ENCODE data around the gene IGFBP6.

The IGFBP6 gene

DNA sequence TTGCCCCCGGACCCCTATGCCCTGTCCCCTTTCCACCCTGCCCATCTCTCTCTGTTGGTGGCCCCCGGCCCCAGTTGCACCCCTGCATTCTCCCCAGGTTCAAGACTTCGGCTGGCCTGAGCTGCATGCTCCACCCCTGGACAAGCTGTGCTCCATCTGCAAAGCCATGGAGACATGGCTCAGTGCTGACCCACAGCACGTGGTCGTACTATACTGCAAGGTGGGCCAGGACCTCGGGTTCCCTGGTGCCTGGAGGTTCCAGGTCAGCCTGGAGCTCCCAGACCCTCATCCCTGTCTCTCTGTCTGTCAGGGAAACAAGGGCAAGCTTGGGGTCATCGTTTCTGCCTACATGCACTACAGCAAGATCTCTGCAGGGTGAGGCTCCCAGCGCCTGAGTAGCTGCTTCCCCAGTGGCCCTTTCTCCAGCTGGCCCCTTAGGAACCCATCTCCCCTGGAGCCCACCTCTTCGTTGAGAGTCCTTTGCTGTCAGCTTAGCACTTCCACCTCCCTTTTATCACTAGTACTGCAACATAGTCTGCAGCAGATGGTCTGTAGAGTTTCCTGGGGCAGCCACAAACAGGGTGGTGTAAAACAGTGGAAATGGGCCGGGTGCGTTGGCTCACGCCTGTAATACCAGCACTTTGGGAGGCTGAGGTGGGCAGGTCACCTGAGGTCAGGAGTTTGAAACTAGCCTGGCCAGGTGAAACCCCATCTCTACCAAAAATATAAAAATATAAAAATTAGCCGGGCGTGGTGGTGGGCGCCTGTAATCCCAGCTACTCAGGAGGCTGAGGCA, 41.8 kb upstream of the IGFBP6 start:
- TF ChIP-seq, protein P1, sequence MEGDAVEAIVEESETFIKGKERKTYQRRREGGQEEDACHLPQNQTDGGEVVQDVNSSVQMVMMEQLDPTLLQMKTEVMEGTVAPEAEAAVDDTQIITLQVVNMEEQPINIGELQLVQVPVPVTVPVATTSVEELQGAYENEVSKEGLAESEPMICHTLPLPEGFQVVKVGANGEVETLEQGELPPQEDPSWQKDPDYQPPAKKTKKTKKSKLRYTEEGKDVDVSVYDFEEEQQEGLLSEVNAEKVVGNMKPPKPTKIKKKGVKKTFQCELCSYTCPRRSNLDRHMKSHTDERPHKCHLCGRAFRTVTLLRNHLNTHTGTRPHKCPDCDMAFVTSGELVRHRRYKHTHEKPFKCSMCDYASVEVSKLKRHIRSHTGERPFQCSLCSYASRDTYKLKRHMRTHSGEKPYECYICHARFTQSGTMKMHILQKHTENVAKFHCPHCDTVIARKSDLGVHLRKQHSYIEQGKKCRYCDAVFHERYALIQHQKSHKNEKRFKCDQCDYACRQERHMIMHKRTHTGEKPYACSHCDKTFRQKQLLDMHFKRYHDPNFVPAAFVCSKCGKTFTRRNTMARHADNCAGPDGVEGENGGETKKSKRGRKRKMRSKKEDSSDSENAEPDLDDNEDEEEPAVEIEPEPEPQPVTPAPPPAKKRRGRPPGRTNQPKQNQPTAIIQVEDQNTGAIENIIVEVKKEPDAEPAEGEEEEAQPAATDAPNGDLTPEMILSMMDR (IDR thresholded peaks at IDR 0.05; ENCODE audit: low read depth, low read length, missing control alignments): no peak
- in situ Hi-C loops (cut with HindIII; ENCODE audit: low sequenced_read_pairs): no loop called here
- H3K4me3 ChIP-seq (ENCODE audit: low read depth, low read length): no peak overlapping the region
- DNase-seq (ENCODE audit: low read depth): no peak

DNA sequence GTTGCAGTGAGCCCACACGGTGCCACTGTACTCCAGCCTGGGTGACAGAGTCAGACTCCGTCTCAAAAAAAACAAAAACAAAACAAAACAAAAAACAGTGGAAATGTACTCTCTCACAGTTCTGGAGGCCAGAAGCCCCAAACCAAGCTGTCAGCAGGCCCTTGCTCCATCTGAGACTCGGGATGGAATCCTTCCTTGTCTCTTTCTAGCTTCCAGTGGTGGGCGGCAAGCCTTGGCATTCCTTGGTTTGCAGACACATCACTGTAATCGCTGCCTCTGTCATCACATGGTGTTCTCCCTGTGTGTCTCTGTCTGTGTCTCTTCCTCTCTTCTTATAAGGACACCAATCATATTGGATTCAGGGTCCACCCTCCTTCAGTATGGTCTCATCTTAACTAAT, 41.2 kb upstream of the IGFBP6 start:
- H3K4me3 ChIP-seq (ENCODE audit: low read depth, low read length): no peak overlapping the region
- in situ Hi-C loops (cut with HindIII; ENCODE audit: low sequenced_read_pairs): no loop called here
- TF ChIP-seq, protein P1 (IDR thresholded peaks at IDR 0.05; ENCODE audit: low read depth, low read length, missing control alignments): no peak
- DNase-seq (ENCODE audit: low read depth): no peak

DNA sequence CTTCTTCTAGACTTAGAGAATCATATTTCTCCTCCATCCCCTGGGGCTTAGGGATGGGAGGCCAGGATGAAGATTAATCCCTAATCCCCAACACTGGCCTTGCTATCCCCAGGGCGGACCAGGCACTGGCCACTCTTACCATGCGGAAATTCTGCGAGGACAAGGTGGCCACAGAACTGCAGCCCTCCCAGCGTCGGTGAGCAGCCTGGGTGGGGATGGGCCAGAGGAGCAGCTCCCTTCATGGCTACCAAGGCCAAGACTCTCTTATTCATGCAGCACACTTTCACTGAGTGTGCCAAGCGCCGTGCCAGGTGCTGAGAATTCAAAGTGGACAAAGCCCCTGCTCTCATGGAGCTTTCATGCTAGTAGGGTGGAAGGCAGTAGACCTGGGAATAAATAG, 40.6 kb upstream of the IGFBP6 start:
- H3K4me3 ChIP-seq (ENCODE audit: low read depth, low read length): no peak overlapping the region
- in situ Hi-C loops (cut with HindIII; ENCODE audit: low sequenced_read_pairs): no loop called here
- TF ChIP-seq, protein P1 (IDR thresholded peaks at IDR 0.05; ENCODE audit: low read depth, low read length, missing control alignments): no peak
- no peak for DNase-seq (ENCODE audit: low read depth)

DNA sequence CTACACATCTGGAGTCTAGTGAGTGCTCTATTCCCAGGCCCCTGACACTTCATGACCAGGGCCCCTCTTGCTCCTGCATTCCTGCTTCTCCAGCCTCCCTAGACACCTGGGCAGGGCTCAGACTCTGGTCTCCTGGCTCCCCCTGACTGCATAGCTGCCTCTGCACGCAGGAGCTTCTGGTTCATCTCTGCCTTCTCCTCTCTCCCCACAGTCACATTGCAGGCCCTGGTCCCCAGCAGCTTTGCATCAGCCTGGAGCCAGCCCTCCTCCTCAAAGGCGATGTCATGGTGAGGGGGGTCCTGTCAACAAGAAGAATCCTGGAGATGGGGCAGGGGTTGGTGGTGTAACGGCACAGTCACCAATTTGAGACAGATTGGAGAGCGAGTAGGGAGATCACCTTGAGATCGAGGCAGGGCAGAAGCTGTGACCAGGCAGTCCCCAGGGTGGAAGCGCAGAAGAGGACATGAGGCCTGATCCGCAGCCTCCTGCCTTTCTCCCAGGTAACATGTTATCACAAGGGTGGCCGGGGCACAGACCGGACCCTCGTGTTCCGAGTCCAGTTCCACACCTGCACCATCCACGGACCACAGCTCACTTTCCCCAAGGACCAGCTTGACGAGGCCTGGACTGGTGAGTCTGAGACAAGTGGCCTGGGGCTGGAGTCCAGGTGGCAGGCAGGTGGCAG, 39.5 kb upstream of the IGFBP6 start:
- H3K4me3 ChIP-seq (ENCODE audit: low read depth, low read length): no peak overlapping the region
- TF ChIP-seq, protein P1 (IDR thresholded peaks at IDR 0.05; ENCODE audit: low read depth, low read length, missing control alignments): no peak
- no peak for DNase-seq (ENCODE audit: low read depth)
- in situ Hi-C loops (cut with HindIII; ENCODE audit: low sequenced_read_pairs): no loop called here

DNA sequence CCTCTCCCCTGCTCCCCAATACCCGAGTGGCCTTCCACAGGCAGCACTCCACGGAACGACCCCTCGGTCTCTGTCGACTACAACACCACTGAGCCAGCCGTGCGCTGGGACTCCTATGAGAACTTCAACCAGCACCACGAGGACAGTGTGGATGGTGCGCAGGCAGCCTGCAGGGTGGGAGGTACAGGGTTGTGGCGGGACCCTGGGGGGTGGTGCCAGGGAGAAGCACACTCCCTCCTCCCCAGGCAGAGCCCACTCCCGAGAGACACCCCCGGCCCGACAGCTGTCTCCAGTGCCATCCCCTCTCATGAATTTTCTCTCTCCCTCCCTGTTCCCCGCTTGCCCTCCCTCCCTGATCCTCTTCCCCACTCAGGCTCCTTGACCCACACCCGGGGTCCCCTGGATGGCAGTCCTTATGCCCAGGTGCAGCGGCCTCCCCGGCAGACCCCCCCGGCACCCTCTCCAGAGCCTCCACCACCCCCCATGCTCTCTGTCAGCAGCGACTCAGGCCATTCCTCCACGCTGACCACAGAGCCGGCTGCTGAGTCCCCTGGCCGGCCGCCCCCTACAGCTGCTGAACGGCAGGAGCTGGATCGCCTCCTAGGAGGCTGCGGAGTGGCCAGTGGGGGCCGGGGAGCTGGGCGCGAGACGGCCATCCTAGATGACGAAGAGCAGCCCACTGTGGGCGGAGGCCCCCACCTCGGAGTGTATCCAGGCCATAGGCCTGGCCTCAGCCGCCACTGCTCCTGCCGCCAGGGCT, 38.6 kb upstream of the IGFBP6 start:
- no peak overlapping the region for H3K4me3 ChIP-seq (ENCODE audit: low read depth, low read length)
- TF ChIP-seq, protein P1 (IDR thresholded peaks at IDR 0.05; ENCODE audit: low read depth, low read length, missing control alignments): no peak
- in situ Hi-C loops (cut with HindIII; ENCODE audit: low sequenced_read_pairs): no loop called here
- DNase-seq (ENCODE audit: low read depth): no peak

DNA sequence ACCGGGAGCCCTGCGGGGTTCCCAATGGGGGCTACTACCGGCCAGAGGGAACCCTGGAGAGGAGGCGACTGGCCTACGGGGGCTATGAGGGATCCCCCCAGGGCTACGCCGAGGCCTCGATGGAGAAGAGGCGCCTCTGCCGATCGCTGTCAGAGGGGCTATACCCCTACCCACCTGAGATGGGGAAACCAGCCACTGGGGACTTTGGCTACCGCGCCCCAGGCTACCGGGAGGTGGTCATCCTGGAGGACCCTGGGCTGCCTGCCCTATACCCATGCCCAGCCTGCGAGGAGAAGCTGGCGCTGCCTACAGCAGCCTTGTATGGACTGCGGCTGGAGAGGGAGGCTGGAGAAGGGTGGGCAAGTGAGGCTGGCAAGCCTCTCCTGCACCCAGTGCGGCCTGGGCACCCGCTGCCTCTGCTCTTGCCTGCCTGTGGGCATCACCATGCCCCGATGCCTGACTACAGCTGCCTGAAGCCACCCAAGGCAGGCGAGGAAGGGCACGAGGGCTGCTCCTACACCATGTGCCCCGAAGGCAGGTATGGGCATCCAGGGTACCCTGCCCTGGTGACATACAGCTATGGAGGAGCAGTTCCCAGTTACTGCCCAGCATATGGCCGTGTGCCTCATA, 37.9 kb upstream of the IGFBP6 start:
- TF ChIP-seq, protein P1 (IDR thresholded peaks at IDR 0.05; ENCODE audit: low read depth, low read length, missing control alignments): no peak
- H3K4me3 ChIP-seq (ENCODE audit: low read depth, low read length): no peak overlapping the region
- in situ Hi-C loops (cut with HindIII; ENCODE audit: low sequenced_read_pairs): no loop called here
- no peak for DNase-seq (ENCODE audit: low read depth)
